GM19043 (cell line): ENCODE data around the gene SAMD14.
A peak's percentile ranks its signal among the peaks of the same experiment; 100 is the strongest.

Experiments
- ATAC-seq: cut with Tn5 transposase; IDR thresholded peaks from one replicate; pipeline ENCODE4 v1.9.1; 2021; ENCODE audit warnings: low read depth; ENCODE audit not compliant: unreplicated experiment

The SAMD14 gene

DNA sequence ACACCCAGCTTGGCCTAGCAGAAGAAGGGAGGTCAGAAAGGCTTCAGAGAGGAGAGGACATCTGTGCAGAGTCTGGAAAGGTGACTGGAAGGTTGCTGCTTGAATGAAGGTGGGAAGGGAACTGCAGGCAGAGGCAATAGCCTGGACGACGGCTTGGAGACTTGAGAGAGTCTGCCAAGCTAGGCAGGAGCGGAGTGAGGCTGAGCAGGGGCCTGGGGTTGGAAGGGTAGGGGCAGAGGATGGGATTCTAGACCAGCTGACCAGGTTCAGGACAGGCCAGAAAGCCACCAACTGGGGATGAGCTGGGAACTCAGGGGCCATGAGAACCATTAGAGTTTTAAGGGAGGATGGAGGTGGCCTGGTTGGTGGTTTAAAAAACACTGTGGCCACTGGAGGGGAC is 35.5 kb upstream of the SAMD14 start:
- no peak for ATAC-seq

DNA sequence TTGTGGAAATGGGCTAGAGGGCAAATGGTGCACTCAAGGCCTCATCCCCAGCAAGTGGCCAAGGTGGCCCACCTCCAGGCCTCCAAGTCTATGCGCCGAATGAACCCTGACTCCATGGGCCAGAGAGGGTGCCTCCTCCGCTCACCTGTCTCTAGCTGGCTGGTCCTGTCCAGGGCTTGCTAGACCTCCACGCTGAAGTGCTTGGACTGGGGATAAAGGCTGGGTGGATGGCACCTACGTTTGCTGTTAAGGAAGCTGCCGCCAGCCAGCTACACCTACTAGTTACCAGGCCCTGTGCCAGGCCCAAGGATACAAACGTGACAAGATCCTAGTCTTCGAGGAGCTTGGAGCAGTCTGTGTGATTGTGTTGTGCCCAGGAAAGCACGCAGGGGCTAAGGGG is 35.1 kb upstream of the SAMD14 start:
- ATAC-seq: no peak

DNA sequence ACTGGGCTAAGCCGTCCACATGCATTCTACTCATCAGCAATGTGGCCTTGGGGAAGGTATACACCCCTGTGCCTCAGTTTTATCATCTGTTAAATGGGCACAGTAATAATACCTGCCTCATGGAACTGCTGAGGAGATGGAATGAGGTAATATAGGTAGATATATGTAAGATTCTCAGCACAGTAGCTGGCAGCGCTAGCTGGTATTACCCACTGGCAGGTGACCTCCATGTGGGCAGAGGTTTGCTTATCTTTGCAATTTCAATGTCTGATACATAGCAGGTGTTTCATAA is 34.7 kb upstream of the SAMD14 start:
- no peak for ATAC-seq

DNA sequence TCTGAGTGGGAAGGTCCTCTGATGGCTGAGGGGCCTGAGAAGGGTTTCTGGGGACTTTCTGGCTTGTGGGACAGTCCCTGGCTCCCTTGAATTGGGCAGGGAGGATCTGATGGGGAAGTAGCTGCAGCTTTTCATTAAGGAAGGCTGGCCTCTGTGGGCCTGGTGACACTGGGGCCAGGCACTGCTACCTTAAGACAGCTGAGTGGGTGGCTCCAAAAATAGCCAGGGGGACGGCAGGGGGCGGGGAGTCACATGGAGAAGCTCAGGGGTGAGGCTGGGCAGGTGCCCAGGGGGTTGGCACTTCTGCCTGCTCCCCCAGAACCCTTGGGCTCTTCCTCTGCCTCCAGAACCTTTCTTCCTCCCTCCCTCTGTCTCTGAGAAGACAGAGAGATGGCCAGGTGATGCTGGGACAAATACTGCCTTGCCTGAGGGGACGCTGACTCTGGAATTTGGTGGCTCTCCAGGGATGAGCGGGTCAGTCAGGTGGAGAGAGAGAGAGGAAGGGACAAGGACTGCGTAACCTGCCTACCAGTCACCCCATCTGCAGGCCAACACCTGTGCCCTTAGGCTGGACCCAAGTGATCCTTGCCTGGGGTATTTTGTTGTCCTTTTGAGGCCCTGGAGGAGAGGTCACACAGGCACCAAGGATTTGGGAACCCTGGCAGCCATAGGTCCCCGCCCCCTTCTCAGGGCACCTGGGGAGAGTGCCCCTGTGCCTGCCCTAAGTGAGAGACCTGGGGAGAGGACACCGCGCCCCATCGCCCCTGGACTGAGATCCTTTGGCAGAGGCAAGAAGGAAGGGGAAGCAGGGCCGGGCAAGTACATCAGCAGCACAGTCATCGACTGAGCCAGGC is 34.1 kb upstream of the SAMD14 start:
- no peak for ATAC-seq

DNA sequence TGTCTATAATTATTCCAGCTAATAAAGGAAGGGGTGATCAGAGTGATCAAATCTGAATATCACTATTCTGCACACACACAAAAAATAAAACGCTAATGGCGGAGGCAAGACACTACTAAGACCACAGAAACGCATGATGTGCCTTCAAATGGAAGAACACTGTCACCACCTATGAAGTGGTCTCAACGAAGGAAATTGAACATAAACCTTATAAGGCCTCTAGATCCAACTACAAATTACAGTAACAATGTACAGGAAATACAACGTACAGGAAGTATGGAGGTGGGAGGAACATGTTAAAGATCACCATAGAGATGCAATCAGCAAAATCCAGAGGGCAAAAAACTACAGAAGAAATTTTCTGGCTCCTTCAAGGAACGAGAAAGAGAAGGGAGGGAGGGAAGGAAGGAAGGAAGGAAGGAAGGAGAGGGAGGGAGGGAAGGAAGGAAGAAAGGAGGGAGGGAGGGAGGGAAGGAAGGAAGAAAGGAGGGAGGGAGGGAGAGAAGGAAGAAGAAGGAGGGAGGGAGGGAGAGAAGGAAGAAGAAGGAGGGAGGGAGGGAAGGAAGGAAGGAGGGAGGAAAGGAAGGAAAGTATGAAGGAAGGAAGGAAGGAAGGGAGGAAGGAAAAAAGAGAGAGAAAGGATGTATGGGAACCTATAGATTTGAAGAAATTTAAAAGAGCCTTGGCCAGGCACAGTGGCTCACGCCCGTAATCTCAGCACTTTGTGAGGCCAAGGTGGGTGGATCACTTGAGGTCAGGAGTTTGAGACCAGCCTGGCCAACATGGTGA is 32.7 kb upstream of the SAMD14 start:
- no peak for ATAC-seq

DNA sequence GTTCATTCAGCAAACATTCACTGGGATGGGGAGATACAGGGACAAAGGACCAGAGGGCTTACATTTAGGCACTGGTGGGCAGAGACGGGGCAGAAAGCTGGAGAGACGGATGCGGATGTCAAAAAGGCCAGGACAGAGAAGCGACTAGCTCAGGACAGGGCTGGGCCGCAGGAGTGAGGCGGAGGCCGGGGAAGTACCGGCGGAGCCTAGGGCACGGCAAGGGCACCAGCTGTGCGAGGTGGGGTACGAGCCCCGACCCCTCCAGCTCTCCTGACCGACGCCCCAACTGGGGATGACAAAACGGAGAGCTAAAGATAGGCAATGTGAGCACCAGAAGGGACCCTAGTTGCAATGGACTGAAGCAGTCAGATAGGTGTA is 31.9 kb upstream of the SAMD14 start:
- ATAC-seq: no peak

DNA sequence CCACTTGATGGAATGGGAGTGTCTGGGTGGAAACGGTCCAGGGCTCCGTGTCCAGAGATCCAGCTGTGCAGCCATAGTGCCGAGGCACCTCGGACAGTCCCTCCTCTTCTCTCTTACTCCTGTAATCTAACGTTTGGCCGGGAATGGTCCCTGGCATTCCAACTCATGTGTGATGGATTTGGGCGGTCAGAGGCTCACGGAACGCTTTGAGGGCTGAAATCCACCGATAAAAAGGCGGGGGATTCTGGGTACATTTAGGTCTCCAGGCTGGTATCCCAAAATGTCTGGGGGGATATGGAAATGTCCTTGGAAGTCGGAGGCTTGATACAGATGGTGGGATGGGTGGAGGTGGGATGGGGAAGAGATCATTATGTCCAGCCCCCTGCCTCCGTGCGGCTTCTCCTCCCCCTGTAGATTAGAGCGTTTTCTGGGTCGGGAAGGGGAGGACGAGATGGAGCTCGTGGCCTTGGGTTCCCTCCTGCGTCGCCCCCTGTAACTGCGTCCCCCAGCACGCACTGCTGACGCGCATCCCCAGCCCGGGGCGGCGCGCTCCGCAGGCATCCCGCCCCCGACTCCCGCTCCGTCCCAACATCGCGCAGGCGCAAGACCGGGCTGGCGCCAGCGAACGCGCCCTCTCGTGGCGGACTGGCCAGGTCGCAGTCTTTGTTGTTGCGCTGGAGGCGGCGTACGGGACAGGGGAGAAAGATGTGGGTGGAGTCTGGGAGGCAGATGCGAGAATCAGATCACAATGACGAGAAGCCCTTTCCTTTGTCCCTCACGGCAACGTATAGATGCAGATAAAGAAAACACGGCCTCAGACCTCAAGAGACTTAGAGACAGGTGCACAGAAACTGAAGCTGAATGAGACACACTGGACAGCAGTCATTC is 31.3 kb upstream of the SAMD14 start:
- ATAC-seq: peak; percentile 79

DNA sequence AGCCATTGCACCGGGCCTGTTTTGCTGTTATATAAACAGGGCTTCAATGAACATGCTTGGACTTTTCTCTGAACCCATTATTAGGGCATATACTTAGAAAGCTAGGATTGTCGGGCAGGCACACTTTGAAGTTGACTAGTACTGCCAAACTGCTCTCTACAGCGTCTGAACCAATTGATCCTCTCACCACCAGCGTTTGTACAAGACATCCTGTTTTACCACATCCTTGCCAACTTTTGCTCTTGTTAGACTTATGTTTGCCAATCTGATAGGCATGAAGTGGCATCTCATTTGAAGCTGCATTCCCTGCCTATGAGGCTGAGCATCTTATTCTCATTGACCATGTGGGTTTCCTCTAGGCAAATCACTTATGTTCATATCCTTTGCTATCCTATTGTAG is 27.9 kb upstream of the SAMD14 start:
- ATAC-seq: no peak

DNA sequence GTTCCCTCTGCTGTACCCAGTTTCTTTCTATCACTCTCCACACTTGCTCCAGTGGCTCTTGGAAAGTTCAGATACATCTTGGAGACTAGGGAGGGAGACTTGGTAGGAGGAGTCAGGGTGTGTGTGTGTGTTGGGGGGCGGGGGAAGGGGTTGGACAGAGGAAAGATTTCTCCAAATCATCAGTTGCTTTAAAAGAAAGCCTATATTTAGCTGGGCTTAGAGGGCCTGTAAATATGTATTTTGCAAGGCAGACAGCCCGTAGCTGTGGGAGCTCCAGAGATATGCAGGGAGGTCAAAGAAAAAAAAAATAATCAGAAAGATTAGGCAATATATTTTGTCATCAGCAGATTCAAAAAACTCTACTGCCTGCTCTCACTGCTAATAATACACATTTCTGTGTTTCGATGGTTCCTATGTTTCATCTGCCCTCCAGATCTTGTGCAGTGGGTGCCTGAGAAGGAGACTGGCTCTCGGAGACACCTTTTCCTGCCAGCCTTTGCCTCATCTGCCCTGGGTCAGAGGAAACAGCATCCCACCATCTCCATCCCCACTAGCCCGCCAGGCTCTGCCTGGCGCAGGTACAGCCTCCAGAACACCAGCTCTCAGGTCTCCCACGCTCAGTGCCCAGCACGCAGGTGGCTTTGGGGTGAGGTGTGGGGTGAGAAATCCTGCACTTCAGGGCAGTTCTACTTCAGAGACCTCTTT is 25.3 kb upstream of the SAMD14 start:
- no peak for ATAC-seq

DNA sequence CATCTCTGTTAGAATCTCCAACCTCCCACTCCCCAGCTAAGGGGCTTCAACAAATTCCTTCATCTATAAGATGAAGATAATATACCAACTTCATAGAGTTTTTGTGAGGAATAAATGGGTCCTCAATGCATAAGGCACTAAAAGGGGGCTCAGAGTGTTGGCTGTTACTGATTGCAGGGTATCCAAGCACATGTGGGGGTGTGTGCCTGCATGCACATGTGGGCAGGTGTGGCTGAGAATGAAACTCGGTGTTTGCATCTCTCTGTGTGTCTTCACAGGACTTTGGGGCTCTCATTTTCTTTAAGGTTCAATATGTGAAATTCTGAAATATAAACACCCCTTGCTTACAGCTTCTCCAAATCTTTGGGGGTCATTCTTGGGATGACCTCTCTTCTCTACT is 24.6 kb upstream of the SAMD14 start:
- no peak for ATAC-seq

DNA sequence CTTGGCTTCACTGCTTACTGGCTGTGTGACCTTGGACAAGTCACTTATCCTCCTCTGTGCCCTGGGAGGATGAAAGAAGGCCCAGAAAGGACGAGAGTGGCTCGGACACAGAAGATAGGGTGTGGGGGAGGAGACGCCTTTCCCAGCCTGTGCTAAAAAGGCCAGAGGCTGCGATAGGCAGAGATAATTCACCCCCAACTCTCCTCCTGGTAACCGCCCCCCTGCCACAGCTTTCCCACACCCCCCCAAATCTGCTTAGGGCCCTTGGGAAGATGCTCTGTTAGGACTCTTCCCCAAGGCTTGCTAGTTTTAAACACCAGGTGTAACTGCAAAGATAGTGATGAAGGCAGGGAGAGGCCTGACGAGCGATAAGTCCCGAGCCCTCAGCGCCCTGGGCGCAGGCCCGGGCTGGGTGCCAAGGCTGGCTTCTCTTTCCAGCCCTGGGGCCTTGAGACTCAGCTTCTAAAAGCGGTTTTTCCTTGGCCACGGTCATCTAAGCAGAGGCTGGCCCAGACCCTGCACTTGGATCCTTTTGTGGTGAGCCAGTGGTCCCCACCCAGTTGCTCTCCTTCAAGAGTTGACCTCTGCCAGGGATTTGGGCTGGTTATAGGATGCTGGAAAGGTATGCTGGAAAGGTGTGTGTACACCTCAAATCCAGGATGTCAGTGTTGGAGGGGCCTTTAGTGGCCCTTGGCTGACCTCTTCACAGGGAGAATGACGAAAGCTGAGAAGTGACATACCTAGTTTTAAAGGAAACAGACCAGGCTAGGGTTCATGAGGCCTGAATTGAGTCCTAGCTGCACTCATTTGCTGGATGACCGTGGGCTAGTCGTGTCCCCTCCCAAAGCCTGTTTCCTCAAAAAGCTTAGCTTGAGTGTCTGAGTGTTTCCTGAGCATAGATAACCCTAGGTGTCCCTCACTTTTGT is 24.0 kb upstream of the SAMD14 start:
- no peak for ATAC-seq

DNA sequence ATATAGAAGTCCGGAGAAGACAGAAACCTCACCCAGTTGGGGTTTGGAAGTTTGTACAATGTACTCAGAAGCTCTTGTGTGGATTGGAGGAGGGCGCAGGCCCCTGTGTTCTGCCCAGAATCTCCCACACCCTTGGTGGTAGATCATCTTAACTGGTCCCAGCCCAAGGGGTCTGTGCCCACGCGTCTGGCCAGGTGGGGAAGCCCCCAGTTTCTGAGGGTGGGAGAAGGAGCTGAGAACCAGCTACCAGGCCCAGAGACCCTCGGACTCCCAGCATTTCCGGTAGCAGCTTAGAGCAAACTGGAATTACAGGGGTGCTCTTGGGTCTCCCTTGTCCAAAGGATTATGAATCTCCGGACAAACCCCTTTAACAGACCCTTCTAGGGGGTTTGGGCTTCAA is 22.8 kb upstream of the SAMD14 start:
- no peak for ATAC-seq

DNA sequence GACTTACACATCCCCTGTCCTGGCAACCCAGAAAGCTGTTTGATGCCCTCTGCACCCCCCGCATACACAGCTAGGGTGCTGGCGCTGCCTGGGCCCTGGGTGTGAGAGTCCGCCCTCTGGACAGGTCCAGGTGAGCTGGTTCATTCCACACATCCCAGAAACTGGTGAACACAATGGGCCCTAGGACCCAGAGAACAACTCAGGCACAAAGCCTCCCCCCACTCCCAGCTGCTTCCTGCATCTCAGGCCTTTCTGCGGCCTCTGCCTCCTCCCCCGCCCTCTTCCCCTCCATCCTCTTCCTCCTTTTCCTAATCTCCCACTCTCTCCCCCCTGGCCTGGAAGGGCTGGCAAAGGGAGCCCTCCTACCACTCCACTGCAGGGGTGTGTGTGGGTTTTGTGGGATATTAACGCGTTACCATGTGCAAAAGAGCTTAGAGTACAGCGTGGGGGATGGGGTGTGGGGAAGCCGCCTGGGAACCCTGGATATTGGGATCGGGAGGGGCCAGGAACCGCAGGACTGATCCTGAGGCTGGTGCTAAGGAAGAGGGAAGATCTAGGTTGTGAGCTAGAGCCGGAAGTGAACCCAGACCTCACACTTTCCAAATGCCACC is 22.1 kb upstream of the SAMD14 start:
- ATAC-seq: no peak

DNA sequence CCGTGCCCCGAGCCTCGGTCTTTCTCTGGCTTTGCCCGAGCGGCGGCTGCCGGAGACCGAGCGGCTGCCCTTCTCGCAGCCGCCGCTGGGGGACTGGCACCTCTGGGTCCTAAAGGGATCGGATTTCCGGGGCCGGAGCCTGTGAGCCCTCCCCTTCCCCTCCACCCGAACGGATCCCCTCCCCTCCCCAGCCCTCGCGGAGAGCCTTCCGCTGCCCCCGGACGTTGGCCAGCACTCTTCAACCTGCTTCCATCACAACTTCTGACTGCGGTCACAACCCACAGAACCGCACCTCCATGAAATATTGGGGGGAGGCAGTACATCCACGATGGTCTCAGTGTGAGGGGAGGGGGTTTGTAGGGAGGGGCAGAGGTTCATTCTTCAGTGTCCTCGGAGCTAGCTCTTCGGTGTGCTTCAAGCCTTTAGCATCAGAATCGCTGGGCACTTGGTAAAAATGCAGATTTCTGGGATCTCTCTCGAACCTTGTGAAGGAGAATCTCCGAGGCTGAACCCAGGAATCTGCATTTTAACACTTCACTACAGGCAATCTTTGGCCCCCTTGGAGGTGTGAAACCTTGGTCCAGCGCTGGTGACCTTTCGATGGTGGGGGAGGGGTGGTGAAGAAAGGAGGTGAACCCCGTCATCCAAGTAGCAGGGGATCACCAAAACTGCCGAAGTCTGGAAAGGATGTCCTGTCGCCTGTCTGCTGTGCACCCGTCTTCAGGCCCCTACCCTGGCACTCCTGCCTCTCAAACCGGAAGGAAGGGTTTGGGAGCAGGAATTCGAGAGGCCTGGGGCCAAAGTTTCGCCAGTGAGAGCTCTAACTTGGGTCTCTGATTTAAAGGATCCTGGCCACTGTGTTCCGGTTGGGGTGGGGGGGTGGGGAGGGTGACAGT is 21.3 kb upstream of the SAMD14 start:
- peak; percentile 41 for ATAC-seq

DNA sequence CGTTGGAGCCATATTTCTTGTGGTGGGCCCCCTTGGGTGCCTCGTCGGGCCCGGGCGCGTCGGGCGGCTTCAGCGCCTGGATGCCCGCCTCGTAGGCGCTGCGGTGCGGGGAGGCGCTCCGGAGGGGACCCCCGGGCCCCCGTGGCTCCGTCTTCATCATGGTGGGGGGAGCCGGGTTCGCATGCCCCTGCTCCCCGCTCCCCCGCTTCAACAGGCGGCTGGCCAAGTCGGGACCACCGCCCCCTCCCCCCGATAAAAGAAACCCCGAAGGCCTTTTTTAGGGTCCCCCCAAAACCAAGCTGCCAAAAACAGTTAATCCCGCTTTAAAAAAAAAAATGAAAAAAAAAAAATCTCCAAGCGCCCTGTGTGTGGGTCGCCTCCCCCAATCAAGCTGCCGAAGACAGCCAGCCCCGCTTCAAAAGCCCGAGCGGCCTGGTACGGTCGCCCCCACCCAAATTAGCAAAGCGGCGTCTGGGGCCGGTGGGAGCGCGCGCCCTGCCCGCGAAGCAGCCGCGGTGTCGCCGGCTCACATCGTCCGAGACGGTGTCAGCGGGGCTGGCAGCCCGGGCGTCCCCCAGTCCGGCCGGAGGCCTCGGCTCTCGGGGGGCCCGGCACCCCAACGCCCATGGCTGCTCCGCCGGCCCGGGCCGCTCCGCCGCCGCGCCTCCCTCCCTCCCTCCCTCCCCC is 20.5 kb upstream of the SAMD14 start, which contains the start of gene PPP1R9B:
Gene PPP1R9B (minus strand): TSS at position 324 of the 687 bp plus-strand sequence. CDS start 164 bp downstream, at position 160.
- ATAC-seq: no peak

DNA sequence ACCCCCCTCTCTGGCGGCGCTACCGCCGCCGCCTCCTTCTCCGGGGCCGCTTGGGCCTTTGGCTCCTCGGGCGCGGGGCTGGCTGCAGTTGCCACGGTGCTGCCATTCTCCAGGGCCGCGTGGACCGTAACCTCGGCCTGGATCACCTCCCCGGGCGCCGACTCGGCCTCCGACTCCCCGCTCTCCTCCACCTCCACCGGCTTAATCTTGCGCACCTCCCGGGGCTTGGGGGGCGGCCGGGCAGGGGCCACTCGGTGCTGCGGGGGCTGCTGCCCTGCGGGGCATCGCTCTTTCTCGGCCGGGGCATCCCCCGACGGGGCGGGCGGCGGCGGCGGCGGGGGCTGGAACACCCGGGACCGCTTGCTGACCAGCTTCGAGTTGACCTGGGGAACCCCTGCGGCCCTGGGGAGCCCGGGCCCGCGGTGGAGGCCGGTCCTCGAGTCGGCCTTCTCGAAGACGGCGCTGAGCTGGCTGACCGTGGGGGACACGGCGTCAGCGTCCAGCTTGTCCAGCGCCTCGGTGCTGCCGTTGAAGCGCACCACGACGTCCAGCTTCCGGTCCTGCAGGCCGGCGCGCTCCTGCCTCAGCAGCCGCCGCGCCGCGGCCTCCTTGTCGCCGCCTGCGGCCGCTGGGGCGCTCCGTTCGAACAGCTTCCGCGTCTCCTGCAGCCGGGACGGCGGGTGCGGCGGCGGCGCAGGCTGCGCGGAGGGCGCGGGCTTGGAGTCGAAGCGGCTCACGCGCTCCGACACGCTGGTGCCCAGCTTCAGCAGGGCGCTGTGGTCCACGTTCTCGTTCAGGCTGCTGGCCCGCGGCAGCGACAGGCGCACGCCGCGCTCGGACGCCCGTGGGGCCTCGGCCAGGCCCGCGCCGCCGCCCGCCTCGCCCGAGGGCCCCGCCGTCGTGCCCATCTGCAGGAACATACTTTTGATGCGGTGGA is 19.7 kb upstream of the SAMD14 start:
- no peak for ATAC-seq

DNA sequence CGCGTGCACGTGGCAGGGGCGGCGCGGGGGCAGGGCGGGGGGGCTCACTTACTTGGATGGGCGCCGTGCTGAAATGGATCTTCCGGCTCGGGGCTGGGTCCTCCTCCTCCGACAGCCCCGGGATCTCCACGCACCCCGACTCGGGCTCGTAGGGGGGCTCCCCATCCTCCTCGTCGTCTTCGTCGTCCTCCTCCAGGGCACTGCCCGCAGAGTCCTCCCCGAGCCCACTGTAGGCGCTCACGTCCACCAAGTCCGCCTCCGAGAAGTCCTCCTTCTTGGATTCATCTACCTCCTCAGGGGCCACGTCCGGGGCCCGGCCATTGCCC is 19.1 kb upstream of the SAMD14 start:
- no peak for ATAC-seq
